Dendritic cell treated with granulocyte-macrophage colony-stimulating factor and Interleukin-4, amounts not matched to agents 40 ng/mL and 50 ng/mL, for 4 days (primary cell): ENCODE data around the gene WNK2.

Experiments used
- H3K27ac Mint-ChIP-seq: one replicate; pipeline ENCODE4 v1.8.0; 2022; ENCODE audit warnings: mild to moderate bottlenecking, mixed read lengths
- H3K27me3 Mint-ChIP-seq: one replicate; pipeline ENCODE4 v1.8.0; 2022; ENCODE audit warnings: mild to moderate bottlenecking, mixed read lengths
- H3K36me3 Mint-ChIP-seq: one replicate; pipeline ENCODE4 v1.8.0; 2022; ENCODE audit warnings: low read depth, mixed read lengths
- H3K4me1 Mint-ChIP-seq: one replicate; pipeline ENCODE4 v1.8.0; 2022; ENCODE audit warnings: low read depth, mixed read lengths
- H3K4me3 Mint-ChIP-seq: one replicate; pipeline ENCODE4 v1.8.0; 2022; ENCODE audit warnings: mild to moderate bottlenecking, moderate library complexity, mixed read lengths
- H3K9me3 Mint-ChIP-seq: one replicate; pipeline ENCODE4 v1.8.0; 2022; ENCODE audit warnings: mixed read lengths
- intact Hi-C: fragments of 100-400 bp; cut with micrococcal nuclease; formaldehyde crosslinking; loops from one replicate; pipeline ENCODE4 v1.15.0; 2022

The WNK2 gene

DNA sequence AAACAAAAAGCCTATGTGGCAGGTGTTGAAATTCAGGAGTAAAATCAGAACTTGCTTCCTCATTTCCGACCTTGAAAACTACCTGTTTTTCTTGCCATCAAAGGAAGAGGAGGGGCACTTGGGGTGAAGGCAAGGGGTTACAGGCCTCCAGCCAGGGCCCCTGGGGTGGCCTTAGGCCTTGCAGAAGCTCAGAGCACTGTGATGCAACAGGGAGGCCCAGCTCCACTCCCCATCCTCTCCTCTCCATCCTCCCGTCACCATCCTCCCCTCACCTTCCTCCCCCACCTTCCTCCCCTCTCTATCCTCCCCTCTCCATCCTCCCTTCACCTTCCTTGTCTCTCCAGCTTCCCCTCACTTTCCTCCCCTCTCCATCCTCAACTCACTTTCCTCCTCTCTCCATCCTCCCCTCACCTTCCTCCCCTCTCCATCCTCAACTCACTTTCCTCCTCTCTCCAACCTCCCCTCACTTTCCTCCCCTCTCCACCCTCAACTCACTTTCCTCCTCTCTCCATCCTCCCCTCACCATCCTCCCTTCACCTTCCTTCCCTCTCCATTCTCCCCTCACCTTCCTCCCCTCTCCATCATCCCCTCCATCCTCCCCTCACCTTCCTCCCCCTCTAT lies 111.6 kb downstream of the WNK2 start:
- no peak overlapping the region for H3K4me3 Mint-ChIP-seq
- intact Hi-C loops: no loop called here
- no peaks in the 10 kb centered on the region for H3K4me1 Mint-ChIP-seq
- H3K27me3 Mint-ChIP-seq: peaks cover 35% of the 10 kb centered on the region
- no peak overlapping the region for H3K27ac Mint-ChIP-seq
- no peaks in the 10 kb centered on the region for H3K36me3 Mint-ChIP-seq
- H3K9me3 Mint-ChIP-seq: no peaks in the 10 kb centered on the region

DNA sequence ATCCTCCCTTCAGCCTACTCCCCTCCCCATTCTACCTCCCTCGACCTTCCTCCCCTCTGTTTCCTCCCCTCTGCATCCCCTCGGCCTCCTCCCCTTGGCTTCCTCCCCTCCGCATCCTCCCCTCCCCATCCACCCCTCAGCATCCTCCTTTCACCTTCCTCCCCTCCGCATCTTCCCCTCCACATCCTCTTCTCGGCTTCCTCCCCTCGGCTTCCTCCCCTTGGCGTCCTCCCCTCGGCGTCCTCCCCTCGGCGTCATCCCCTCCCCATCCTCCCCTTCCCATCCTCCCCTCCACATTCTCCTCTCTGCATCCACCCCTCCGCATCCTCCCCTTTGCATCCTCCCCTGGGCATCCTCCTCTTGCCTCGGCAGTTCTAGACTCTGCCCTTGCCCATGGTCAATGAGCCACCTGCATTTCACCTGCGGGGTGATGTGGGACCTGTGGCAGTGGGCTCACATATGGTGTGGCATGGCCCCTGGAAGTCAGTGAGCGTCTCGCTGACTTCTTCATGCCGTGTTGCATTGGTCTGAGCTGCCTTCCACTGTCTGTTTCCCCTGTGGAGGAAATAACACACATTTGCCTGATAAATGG lies 113.0 kb downstream of the WNK2 start:
- peaks cover 30% of the 10 kb centered on the region for H3K27me3 Mint-ChIP-seq
- peaks cover 4% of the 10 kb centered on the region for H3K4me1 Mint-ChIP-seq
- H3K36me3 Mint-ChIP-seq: no peaks in the 10 kb centered on the region
- no peak overlapping the region for H3K27ac Mint-ChIP-seq
- intact Hi-C loops: no loop called here
- H3K9me3 Mint-ChIP-seq: no peaks in the 10 kb centered on the region
- no peak overlapping the region for H3K4me3 Mint-ChIP-seq

DNA sequence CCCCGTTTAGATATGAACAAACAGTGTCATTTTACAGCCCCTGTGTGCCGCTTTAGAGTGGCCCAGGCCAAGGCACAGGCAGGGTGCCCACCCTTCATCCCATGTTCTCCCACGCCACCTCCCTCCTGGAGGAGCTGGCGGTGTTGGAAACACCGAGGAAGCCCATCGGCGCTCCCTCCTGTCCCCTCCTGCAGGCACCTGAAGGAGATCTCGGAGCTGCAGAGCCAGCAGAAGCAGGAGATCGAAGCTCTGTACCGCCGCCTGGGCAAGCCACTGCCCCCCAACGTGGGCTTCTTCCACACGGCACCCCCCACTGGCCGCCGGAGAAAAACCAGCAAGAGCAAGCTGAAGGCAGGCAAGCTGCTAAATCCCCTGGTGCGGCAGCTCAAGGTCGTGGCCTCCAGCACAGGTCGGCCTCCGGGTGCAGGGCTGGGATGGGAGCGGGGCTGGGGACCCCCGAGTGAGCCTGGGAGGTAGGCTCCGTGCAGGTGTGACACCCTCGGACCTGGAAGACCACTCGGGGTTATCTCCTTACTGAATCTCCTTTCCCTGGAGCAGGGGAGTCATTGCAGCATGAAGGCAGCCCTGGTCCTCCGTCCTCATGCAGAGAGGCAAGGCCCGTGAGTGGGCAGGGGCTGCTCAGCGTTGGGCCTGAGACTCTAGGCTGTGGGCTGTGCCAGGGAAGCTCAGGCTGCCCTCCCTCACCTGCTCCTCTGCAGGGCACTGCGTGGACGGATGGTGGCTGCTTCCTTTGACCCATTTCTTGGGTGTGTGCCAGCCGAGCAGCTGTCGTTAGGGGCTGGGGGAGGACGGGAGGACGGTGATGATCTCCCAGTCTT lies 113.9 kb downstream of the WNK2 start:
- no peak overlapping the region for H3K4me3 Mint-ChIP-seq
- H3K4me1 Mint-ChIP-seq: peaks cover 11% of the 10 kb centered on the region
- H3K27ac Mint-ChIP-seq: no peak overlapping the region
- no peaks in the 10 kb centered on the region for H3K36me3 Mint-ChIP-seq
- peaks cover 30% of the 10 kb centered on the region for H3K27me3 Mint-ChIP-seq
- no peaks in the 10 kb centered on the region for H3K9me3 Mint-ChIP-seq
- intact Hi-C loops: no loop called here

DNA sequence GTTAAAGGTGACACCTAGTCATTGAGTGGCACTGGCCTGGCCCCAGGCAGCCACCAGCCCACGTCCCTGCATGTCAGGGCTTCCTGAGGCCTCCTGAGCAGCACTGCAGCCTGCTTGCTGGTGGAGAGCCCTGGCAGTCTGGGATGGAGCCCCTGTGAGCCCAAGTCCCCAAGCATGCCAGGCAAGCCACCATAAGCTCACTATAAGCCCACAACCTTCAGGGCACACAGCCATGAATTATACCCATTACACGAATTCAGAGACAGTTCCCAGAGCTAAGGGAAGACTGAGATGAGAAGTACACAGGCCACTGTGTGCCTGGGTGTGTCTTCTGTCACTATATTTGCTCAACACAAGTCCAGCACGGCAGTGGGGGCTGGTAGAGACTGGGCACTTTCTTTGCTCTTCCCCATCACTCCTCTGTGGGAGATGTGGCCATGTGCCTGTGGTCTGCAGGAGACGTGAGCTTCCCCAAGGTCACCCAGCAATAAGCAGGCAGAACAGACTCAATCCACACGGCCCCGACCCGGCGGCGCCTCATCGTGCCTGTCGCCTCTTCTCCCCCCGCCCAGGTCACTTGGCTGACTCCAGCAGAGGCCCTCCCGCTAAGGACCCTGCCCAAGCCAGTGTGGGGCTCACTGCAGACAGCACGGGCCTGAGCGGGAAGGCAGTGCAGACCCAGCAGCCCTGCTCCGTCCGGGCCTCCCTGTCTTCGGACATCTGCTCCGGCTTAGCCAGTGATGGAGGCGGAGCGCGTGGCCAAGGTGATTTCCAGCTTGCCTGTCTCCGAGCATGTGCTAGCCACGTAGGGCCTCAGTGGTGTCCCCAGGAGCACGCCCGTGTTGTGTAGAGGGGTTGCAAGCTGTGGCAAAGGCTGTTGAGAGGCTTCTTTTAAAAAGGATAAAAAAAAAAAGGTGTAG lies 114.8 kb downstream of the WNK2 start:
- intact Hi-C loops: no loop called here
- Mint-ChIP-seq H3K36me3 (no peaks in the 10 kb centered on the region), H3K27ac (no peak overlapping the region), H3K4me3 (no peak overlapping the region), H3K4me1 (peaks cover 11% of the 10 kb centered on the region), H3K27me3 (peaks cover 28% of the 10 kb centered on the region), H3K9me3 (no peaks in the 10 kb centered on the region)

DNA sequence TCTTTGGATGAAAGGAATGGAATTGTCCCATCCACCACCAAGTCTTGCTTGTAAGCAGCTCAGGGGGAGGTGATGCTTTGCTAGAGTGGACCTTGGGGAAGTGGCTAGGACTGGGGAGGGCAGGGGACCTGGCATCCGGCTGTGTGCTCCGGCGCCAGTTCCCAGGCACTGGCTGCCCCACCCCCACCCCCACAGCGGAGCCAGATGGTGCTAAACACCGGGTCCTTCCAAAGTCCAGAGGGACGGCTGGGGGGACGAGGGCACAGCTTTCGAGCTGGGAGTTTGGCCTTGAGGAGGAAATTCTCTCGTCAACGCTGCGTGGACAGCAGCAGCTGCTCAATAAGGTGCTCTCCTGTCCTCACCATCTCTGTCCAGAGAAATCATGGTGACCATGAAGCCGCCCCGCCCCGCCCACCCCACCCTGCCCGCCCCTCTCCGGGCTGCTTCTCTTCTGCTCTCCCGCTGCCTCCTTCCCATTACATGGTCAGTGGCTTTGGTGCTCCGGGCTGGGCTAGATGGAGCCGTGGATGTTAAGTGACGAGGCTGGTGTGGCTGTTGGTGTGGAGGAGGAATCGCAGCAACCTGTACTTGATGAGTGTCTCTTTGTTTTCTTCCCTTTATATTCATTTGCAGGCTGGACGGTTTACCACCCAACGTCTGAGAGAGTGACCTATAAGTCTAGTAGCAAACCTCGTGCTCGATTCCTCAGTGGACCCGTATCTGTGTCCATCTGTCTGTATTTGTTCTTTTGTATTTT lies 115.7 kb downstream of the WNK2 start:
- peaks cover 19% of the 10 kb centered on the region for H3K27me3 Mint-ChIP-seq
- no peaks in the 10 kb centered on the region for H3K36me3 Mint-ChIP-seq
- H3K27ac Mint-ChIP-seq: no peak overlapping the region
- peaks cover 11% of the 10 kb centered on the region for H3K4me1 Mint-ChIP-seq
- no peak overlapping the region for H3K4me3 Mint-ChIP-seq
- intact Hi-C loops: no loop called here
- H3K9me3 Mint-ChIP-seq: no peaks in the 10 kb centered on the region

DNA sequence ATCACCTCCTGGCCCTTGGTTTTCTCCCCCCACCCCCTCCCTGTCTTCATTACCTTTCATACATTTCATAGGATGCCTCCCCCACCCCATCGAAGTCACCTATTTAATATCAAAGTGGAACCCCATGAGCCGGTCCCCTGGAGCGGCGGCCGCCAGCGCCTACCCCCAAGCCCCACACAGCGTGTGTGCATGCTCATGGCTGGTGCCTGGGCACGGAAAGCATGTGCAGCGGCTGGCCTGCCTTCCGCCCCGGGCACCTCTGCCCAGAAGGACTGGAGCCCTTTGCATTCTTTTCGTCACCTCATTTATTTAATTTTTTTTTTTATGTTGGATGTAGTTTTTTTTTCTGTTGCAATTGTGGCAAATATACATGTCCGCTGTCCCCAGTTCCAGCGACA lies 116.2 kb downstream of the WNK2 start:
- Mint-ChIP-seq H3K27ac (no peak overlapping the region), H3K4me3 (no peak overlapping the region)
- intact Hi-C loops: no loop called here

DNA sequence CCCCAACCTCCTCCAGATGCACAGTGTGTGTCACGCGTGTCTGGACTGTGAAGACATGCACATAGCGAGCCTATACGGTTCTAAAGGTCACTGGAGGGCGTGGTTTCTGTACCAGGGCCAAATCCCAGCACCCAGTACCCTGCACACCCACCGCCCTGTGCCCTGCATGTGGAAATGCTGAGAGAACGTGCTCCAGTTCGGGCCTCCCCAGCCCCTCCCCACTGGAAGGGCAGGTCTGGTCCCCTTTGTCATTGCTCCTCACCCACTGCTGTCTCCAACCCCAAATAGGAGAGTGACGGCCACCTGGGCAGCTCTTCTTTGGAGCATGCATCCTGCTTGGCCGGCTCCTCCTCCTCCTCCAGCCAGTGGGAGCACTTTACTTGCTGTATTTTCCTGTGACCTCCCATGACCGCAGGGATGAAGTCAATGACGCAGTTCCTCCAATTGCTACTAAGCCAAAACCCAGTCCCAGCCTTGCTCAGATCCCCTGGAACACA lies 116.7 kb downstream of the WNK2 start:
- Mint-ChIP-seq H3K36me3 (no peaks in the 10 kb centered on the region), H3K9me3 (no peaks in the 10 kb centered on the region), H3K27ac (no peak overlapping the region), H3K4me1 (peaks cover 11% of the 10 kb centered on the region), H3K4me3 (no peak overlapping the region), H3K27me3 (peaks cover 18% of the 10 kb centered on the region)
- intact Hi-C loops: no loop called here

More for the DNA sequence above, 116.2 kb downstream of the WNK2 start:
- Mint-ChIP-seq H3K27me3 (peaks cover 18% of the 10 kb centered on the region), H3K9me3 (no peaks in the 10 kb centered on the region), H3K4me1 (peaks cover 11% of the 10 kb centered on the region), H3K36me3 (no peaks in the 10 kb centered on the region)

DNA sequence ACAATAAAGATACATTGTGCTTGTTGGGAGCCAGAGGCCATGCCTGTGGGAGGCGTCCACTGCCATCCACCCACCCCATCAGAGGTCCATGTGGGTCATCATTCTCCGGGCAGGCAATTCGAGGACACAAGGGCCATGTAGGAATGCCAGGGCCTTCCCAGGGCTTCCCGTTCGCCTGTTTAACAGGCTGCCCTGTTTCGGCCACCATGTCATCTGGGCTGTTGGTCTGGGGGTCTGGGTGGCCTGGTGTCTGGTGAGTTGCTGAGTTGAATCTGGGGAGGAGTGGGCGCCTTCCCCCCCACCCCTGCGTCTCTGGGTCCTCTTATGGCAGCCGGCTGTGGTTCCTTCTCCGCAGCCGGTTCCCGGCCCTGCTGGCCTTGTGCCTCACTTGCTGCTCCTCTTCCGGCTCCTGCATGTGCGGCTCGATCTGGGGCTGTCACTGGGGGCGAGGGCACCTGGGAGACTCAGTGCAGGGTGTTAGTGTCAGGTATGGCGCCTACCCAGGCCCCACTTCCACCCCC lies 117.4 kb downstream of the WNK2 start:
- H3K36me3 Mint-ChIP-seq: no peaks in the 10 kb centered on the region
- H3K27me3 Mint-ChIP-seq: peaks cover 18% of the 10 kb centered on the region
- H3K4me1 Mint-ChIP-seq: peaks cover 11% of the 10 kb centered on the region
- no peak overlapping the region for H3K4me3 Mint-ChIP-seq
- intact Hi-C loops: no loop called here
- H3K9me3 Mint-ChIP-seq: no peaks in the 10 kb centered on the region
- H3K27ac Mint-ChIP-seq: peak overlapping the region; percentile 69

DNA sequence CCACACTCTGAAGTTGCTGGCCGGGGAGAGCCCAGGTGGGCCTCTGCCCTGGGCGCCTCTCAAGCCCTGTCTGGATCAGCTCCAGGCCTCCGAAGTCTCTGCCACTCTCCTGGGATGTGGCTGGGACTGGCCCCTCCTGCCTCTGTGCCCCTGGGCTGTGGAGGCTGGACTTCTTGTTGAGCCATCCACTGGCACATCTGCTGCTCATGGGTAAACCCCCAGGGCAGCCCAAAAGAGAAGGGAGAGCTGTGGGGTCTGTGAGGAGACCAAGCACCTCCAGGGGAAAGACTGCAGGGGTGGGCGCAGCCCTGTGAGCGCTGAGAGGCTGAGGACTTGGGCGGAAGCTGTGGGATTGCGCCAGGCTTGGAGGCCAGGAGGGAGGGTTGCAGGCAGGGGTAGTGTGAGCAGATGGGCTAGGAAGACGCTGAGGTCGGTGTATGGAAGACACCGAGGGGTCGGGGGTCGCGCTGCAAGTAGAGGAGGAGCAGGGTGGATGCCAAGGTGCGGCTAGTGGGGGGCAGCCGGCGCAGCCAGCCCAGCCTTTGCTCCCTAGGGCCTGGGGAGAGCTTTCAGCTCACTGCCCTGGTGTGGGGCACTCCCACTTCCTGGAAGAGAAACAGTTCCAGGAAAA lies 118.1 kb downstream of the WNK2 start:
- H3K4me3 Mint-ChIP-seq: no peak overlapping the region
- H3K4me1 Mint-ChIP-seq: peaks cover 11% of the 10 kb centered on the region
- no peaks in the 10 kb centered on the region for H3K9me3 Mint-ChIP-seq
- peaks cover 21% of the 10 kb centered on the region for H3K27me3 Mint-ChIP-seq
- intact Hi-C loops: loop anchor here (1.0 to 2.0 kb wide), 3 partner anchors 142 to 345 kb away; no protein-coding TSS in a partner anchor
- H3K27ac Mint-ChIP-seq: peak overlapping the region; percentile 69
- no peaks in the 10 kb centered on the region for H3K36me3 Mint-ChIP-seq

DNA sequence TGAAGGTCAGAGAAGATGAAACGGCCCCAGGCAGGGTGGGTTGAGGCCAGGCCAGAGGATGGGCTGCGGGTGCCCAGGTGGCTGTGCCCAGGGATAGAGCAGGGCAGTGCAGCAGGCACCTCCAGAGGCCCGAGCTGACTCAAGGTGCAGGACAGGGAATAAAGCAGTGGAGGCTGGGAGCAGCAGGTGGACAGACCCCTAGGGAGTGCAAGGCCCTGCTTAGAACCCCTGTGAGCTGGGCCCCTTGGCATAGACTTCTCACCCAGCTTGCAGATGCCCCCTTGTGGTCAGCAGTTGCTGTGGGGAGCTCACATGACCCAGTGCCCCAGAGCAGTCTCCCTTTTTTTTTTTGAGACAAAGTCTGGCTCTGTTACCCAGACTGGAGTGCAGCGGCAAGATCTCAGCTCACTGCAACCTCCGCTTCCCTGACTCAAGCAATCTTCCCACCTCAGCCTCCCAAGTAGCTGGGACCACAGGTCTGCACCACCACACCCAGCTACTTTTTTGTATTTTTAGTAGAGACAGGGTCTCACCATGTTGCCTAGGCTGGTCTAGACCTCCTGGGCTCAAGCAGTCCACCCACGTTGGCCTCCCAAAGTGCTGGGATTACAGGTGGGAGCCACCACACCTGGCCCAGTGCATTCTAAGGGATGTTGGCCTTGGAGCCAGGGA lies 118.8 kb downstream of the WNK2 start:
- no peaks in the 10 kb centered on the region for H3K9me3 Mint-ChIP-seq
- peaks cover 16% of the 10 kb centered on the region for H3K27me3 Mint-ChIP-seq
- peak overlapping the region; percentile 69 for H3K27ac Mint-ChIP-seq
- no peak overlapping the region for H3K4me3 Mint-ChIP-seq
- H3K4me1 Mint-ChIP-seq: peaks cover 11% of the 10 kb centered on the region
- intact Hi-C loops: loop anchor here (1.0 to 2.0 kb wide), 3 partner anchors 142 to 346 kb away; no protein-coding TSS in a partner anchor
- H3K36me3 Mint-ChIP-seq: no peaks in the 10 kb centered on the region

DNA sequence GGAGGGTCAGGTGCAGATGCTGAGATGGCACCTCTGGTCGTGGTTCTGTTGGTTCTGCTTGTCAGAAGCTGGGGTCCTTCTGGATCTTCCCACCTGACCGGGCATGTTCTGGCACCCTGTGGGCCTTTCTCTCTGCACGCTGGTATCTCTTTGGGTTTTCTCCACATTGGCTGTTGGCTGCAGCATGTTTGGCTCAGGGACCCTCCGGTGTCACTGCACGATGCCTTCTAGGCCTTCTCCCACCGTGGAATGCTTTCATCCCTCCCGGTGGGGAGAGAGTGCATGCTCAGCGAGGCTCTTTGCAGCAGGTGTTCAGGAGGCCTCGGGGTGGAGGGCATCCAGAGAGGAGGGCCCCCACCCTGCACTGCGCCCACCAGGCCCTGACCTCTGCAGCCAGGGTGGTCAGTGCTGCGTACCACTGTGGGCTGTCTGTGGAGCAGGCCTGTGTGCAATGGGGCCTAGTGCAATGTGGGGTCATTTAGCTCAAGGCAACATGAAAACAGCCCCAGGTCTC lies 119.4 kb downstream of the WNK2 start:
- H3K27ac Mint-ChIP-seq: no peak overlapping the region
- intact Hi-C loops: loop anchor here (2.0 kb wide), 1 partner anchor 347 kb away; no protein-coding TSS in a partner anchor
- peaks cover 11% of the 10 kb centered on the region for H3K27me3 Mint-ChIP-seq
- no peak overlapping the region for H3K4me3 Mint-ChIP-seq
- H3K9me3 Mint-ChIP-seq: no peaks in the 10 kb centered on the region
- no peaks in the 10 kb centered on the region for H3K36me3 Mint-ChIP-seq
- H3K4me1 Mint-ChIP-seq: peaks cover 11% of the 10 kb centered on the region
